NCI-H2196 treated with DMSO at 0.1 percent for 48 hours (cell line): ENCODE measurements around the gene MTREX.
"Not testable (repeated sequence)": the region's sequence is repeated elsewhere in the genome, so short reads cannot be mapped to it uniquely, and the experiment has no call there.

ENCODE experiments used
- DNase-seq: peaks from one replicate; lab custom pipeline; 2025; ENCODE audit not compliant: unreplicated experiment; lab: John Stamatoyannopoulos, UW

The MTREX gene

DNA sequence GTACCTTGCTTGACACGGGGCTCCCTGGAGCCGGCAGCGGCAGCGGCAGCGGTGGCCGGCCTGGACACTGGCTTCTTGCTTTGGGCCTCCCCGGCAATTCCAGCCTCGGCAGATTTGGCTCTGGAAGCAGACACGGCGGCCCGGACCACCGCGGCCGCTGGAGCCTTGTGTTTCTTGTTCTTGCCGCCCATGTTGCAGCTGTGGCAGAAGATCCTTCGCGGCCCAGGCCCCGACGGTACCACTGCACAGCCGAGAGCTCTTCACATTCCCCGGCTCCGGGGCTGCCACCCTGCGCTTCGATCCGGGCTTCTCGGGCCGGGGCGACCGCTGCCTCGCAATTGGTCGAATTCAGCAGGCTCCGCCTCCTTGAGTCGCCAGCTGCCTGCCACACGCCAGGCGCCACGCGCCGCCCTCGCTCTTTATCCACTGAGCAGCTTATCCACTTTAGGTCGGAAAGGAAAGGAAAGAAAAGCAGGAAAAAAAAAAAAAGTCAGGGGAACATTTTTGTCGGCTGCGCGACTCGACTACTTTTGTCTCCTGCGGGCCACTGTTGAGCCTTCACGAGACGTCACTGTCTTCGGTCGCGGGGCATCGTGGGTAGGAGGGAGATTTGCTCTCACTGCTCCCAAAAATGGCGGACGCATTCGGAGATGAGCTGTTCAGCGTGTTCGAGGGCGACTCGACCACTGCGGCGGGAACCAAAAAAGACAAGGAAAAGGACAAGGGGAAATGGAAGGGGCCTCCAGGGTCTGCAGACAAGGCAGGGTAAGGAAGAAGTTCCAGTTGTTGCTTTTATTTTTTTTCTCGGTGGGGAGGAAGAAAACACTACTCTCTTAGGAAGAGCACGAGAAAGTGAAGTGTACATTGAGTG lies at the start of gene MTREX, which contains the start of gene DHX29:
Gene MTREX, plus strand, starts transcription at position 607 of the 871 bp plus-strand sequence. Its CDS starts 25 bp downstream, at position 632.
Gene DHX29, minus strand, starts transcription at position 312 of the 871 bp plus-strand sequence. Its CDS starts 121 bp downstream, at position 191.
- peak; percentile 42 for DNase-seq

DNA sequence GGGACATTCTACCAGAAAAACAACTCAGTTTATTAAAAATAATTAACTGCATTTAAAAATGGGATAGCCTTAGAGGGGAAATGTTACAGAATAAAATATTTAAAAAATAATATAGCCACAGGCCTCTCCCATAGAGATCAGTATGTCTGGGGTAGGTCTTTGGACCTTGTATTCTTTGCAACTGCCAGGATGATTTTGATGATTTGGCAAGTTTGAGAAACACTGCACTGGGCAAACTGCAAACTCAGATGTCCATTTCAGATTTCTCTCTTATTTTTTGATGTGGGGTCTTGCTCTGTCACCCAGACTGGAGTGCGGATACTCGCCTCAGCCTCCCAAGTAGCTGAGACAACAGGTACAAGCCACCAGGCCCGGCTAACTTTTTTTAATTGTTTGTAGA lies 49.5 kb upstream of the MTREX start:
- DNase-seq: no peak

DNA sequence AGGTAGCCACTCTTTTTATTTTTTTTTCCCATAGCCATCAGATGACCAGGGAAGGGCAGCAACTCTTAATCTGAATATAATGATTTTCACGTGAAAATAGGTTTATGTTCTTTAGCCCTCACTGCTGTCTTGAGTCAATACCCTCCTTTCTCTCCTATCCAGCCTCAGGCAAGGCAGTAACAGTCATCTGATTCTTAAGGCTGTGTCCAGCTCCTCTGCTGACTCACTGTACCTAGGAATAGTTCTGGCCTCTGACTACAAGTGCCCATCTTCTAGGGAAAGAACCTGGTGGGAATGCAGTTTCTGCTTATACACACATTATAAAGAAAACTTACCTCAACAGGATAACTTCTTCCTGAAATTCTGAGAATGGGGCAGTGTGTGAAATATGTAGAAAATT lies 31.0 kb upstream of the MTREX start:
- no peak for DNase-seq

DNA sequence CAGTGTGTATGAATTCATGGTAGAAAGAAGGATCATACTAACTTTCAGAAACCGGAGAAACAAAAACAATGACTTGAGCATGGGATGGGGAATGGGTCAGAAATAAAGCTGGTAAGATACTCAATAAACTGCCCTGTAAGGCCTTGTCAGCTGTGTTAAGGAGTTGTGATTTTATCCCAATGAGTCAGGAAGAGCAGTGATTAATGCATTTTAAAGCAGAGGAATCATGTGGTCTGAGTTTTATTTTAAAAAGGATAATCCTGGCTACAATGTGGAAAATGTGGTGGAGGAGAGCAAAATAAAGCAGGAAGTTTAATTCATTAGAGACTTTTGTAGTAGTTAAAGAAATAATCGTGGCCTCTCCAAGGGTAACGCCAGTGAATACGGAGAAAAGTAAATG lies 29.0 kb upstream of the MTREX start:
- DNase-seq: no peak

DNA sequence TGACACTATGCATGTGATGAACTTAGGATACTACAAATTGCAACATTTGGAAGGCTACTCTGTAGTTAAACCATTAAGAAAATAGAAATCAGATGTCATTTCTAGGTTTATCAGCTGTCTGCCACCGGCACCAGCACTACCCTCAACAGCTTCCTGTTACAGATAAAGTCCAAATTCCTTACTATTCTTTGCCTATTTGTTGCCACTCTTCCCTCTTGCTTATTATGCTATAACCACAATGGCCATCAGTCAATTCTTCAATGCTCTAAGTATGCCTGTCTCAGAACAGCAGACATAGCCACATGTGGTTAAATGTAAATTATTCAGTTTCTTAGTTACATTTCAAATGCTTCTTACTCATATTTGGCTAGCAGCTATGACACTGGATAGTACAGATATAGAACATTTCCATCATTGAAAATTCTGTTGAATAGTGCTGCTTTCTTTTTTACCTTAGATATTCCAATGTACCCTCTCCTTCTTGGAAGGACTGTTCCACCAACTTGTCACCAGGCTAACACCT lies 21.3 kb upstream of the MTREX start:
- no peak for DNase-seq

DNA sequence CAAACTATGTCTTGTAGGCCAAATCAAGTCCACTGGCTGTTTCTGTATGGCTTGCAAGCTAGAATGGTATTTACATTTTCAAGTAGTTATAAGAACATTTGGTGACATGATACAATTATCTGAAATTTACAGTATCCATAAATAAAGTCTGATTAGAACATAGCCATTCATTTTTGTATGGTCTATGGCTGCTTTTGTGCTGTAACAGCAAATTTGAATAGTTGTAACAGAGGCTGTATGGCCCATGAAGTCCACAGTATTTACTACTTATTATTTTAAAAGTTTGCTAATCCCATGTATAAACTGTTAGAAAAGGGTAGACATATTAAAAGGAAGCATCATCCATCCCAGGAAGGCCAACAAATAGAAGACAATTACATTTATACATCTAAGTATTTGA lies 18.0 kb upstream of the MTREX start:
- no peak for DNase-seq

DNA sequence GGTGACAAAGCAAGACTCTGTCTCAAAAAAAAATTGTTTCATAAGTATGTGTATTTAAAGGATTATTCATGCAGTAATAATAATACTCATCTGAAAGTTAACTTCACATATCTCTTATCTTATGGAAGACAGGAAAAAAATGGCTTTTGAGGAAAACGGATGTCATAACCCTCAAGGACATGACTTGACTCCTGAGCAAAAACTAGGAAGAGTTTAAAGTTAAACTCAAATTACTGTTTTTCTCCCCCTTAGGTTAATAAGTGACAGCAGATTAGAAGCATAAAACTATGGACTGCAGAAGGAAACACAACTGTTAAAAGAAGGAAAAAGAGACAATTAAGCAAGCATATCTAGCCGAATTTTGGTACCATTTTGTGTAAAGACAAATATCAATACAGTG lies 16.8 kb upstream of the MTREX start:
- DNase-seq: no peak

DNA sequence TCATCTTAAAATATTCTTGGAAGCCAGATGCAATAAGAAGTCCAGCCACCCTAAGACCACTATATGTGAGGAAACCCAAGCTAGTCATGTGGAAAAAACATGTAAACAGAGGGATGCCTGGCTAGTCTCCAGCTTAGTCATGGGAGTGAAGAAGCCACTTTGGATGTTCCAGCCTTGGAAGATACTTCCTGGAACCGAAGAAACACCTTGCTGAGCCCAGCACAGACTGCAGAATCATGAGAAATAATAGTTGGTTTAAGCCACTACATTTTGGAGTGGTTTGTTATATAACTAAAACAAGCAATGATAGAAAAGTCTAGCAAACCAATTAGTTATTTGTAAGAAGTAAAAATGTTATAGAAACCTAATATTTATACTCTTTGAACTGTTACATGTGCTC lies 12.9 kb upstream of the MTREX start:
- no peak for DNase-seq

DNA sequence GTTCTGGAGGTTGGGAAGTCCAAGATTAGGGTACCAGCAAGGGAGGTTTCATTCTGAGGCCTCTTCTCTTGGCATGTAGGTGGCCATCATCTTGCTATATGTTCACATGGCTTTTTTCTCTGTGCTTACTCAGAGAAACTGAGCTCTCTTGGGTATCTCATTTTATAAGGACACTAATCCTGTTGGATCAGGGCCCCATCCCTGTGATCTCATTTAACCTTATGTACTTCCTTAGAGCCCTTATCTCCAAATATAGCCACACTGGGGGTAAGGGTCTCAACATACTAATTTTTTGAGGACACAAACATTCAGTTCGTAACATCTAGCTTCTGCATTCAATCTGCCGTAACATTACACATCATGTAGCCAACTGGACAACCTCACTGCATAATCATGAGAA lies 6.9 kb upstream of the MTREX start:
- DNase-seq: no peak

DNA sequence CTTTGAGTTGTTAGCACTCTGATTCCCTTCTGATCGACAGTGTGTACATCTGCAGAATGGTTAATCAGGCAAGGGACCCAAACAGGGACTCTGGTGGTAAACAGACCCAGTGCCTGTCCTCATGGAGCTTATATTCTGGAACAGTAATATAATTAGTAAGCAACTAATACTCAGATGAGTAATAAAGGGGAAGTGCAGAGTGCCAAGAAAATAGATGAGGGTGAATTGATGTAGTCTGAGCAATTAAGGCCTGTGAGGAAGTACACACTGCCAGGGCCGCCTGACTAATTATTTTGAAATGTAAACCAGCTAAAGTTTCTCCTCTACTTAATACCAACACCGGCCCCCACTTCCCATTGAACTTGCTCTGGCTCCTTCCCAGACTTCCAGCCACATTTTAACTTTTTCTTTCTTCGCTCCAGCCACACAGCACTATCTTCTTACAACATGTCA lies 4.5 kb upstream of the MTREX start:
- no peak for DNase-seq

DNA sequence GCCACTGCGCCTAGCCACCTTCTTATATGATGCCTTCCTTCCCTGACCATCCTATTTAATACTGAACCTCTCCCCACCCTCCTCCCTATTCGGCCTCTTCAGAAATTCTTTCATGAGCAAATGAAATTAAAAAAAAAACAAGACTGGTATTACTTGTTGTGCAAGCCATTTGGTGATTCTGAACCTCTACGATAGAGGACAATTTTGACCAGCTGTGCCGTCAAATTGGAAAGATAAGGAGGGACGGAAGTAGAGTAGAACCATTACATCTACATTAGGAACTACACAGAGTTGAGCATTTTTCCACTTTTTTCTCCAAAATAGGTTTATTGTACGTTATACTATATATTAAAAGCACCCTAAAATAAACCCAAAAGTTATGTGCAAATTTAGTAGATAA lies 3.2 kb upstream of the MTREX start:
- DNase-seq: no peak

DNA sequence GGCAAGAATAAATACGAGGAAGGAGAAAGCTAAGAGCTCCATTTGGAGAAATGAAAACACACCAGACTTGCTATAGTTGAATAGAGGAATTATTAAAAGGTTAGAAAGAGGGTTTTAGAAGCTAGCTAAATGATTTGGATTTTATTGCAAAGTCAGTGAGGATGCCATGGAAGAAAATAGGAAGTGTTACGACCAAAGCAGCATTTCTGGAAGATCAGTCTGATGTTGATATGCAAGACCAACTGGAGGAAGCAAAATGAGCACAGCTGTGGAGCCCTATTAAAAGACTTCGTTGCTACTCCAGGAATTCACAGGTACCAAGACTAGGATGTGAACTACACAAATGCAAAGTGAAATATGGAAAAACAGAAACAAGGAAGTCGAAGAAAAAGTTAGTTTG lies 2.4 kb upstream of the MTREX start:
- no peak for DNase-seq

DNA sequence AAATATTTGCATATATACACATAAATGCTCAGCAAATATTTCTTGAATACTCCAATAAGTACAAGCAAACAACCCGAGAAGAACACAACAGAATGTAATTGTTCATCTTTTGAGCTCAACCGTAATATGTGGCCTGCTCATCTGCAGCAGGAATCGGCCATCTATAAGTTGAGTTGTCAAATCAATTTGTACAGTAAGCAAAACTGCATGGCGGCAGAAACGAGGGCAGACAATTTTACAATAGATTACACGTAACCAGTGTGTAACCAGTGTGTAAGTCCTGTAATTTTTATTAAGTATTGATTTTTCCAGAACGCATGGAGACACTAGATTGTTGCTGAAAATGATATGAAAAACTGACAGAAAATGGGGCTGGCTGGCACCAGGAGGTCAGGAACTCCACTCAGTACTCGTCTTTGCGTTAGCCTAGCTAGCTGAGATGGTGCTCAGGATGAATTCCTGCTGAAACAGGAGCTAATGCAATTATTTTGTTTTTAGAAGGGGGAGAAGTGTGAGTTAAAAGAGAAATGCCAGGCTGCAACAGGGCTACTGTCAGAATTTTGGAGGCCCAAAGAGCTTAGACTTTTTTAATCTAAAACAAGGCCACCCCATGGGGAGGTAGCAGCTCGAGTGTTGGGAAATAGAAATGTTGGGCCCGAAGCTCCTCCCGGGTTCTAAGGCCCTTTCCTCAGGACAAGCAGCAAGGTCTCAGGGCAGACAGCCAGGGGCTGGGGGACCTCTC lies 977 bp upstream of the MTREX start:
- DNase-seq: no peak

DNA sequence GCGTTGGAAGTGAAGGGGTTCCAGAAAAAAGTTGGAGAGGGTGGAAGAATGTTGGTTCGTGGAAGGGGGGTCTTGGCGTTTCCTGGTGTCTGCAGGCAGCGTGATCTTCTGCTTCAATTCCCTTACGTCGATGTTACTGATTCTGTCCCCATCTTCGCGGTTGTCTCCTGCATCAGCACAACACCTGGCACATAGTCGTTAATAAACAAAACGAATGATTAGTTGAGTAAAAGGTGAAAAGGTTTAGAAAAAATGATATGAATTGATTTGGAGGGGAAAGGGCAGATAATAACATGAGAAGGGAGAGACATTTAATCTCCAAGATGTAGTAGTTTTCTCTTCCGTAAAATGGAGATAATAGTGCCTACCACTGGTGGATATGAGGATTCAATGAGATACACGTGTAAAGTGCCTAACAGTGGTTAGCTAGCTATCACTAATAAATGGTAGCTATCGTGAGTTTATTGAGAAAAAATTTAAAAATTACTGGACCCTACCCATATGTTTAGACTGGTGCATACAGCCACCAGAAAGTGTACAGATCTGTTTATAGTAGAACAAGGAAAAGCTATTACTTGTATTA lies 556 bp downstream of the MTREX start:
- no peak for DNase-seq

DNA sequence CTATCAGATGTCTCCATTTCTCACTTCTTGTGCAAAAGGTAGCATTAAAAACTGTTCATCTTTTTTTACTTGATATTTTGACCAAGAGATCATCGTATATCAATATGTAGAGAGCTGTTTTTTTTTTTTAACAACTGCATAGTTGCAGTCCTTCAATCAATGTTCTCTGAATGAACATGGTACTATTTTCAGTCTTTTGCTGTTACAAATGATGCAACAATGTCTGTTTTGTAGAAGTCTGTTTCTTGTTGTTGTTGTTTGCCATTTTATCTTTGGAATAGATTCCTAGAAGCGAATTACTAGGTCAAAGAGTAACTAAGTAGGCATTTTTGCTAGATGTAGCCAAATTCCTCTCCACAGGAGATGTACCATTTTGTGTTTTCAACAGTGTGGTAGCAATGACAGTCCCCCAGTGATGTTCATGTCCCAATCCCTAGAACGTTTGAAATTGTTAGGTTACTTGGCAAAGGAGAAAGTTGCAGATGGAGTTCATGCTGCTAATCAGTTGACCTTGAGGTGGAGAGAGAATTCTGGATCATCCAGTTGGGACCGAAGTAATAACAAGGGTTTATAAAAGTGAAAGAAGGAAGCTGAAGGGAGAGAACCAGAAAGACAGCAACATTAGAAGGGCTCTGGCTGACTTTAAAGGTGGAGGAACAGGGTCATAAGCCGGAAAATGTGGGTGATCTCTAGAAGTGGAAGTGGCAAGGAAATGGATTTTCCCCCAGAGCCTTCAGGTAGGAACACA lies 6.3 kb downstream of the MTREX start:
- no peak for DNase-seq

DNA sequence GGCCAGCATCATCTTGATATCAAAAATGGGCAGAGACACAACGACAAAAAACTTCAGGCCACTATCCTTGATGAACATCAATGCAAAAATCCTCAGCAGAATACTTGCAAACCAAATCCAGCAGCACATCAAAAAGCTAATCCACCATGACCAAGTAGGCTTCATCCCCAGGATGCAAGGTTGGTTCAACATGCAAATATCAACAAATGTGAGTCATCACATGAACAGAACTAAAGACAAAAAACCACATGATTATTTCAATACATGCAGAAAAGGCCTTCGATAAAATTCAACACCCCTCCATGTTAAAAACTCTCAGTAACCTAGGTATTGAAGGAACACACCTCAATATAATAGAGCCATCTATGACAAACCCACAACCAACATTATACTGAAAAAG lies 8.5 kb downstream of the MTREX start:
- DNase-seq: no peak

DNA sequence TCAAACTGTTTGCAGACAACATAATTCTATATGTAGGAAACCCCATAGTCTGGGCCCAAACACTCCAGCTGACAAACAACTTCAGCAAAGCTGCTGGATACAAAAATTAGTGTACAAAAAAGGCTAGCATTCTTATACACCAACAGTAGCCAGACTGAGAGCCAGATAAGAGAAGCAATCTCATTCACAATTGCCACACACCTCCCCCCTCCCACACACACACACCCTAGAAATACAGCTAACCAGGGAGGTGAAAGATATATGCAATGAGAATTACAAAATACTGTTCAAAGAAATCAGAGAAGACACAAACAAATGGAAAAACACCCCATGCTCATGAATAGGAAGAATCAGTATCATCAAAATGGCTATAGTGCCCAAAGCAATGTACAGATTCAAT lies 9.0 kb downstream of the MTREX start:
- DNase-seq: no peak

DNA sequence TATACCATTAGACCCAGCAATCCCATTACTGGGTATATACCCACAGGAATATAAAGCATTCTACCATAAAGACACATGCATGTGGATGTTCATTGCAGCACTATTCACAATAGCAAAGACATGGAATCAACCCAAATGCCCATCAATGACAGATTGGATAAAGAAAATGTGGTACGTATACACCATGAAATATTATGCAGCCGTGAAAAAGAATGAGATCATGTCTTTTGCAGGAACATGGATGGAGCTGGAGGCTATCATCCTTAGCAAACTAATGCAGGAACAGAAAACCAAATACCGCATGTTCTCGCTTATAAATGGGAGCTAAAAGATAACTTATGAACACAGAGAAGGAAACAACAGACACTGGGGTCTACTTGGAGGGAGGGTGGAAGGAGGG lies 10.4 kb downstream of the MTREX start:
- DNase-seq: not testable (repeated sequence)

DNA sequence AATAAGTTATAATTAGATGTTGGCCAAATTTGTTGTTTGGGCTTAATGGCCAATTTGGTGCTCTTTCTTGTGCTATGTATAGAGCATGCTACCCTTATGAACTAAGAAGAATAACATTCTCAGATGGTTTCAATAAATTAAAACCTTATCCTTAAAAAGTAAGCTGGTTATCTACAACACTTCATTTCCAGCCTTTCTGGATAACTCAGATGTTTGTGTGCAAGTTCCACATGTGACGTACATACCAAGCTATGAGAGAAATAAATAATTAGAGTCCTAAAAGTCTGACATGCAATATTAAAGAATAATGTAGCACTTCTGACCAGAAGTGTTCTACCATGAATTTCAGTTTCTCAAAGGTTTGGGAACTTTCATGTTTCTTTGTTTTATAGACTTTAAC lies 11.7 kb downstream of the MTREX start:
- DNase-seq: no peak

DNA sequence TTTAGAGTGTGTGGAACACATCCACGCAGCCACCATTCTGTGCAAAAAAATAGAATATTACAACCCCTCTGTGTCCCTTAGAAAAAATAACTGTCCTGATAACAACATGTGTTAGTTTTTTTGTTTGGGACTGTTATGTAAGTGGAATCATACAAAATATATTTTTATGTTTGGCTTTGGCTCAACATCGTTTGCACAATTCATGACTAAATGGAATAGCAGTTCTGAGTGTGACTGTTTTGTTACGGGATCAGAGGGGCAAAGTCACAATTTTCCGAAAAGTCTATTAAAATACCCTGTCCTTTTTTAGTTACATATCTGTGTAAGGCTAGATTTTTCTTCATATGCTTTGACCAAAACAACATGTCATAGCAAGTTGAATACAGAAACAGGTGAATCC lies 12.8 kb downstream of the MTREX start:
- DNase-seq: no peak

DNA sequence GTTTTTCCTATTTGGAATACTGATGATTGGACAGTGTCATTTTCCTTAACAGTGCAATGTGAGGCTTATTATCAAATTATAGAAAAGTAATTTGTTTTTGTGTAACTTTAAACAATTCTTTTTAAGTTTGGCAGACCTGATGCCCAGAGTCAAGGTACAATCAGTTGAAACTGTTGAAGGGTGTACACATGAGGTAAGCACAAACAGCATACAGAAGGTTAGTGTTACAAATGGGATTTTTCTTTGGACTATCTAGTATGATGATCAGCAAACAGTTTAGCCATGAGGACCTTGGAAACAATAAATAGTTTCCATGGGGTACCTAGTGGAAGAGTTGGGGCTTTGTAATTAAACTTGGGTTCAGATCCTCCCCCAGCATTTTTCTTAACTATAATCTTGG lies 16.2 kb downstream of the MTREX start:
- DNase-seq: no peak
